OCI-LY7 (cell line): Measurements from ENCODE around the gene PRR5L. TPM values are rescaled to one million over a fixed set of nuclear protein-coding genes. Genes with fewer than 3 reads are reported as not detected.

Experiments
- BruUV-seq: library from RNA; stranded (reverse); fragments of 400-500 nt; replicated peaks from 2 replicates; lab custom pipeline; 2021; lab: Mats Ljungman, UMichigan
- CTCF ChIA-PET: fragments of 300-600 bp; sonication (Branson Sonifier 250); formaldehyde crosslinking; loops from one replicate; lab custom pipeline; 2022; ENCODE audit warnings: antibody characterized with exemption; ENCODE audit not compliant: unreplicated experiment; lab: Charles Lee
- POLR2A ChIA-PET: fragments of 300-600 bp; sonication (Branson Sonifier 250); formaldehyde crosslinking; loops from one replicate; lab custom pipeline; 2022; ENCODE audit warnings: antibody characterized with exemption; lab: Charles Lee
- DNase-seq: peaks from one replicate; pipeline ENCODE4 v3.0.0-alpha.2; 2015; ENCODE audit warnings: low spot score
- H2AFZ ChIP-seq: fragments of 200-600 bp; sonication (generic), shearing (Covaris generic); 2 replicates; pipeline ENCODE4 v1.6.1; 2014; ENCODE audit warnings: mild to moderate bottlenecking, antibody characterized with exemption, low read length, moderate library complexity
- H3K27ac ChIP-seq: fragments of 200-600 bp; sonication (generic); 2 replicates; pipeline ENCODE4 v1.5.1; 2014; ENCODE audit warnings: mixed run types, low read depth, mild to moderate bottlenecking, moderate library complexity, low read length, inconsistent platforms; ENCODE audit not compliant: poor library complexity, severe bottlenecking
- H3K36me3 ChIP-seq: fragments of 200-600 bp; sonication (generic); 2 replicates; pipeline ENCODE4 v1.6.1; 2014; ENCODE audit warnings: mild to moderate bottlenecking, antibody characterized with exemption, low read length, moderate library complexity, mixed read lengths; ENCODE audit not compliant: insufficient read depth
- H3K4me1 ChIP-seq: fragments of 200-600 bp; sonication (generic); 2 replicates; pipeline ENCODE4 v1.5.1; 2014; ENCODE audit warnings: mild to moderate bottlenecking, low read length; ENCODE audit not compliant: insufficient read depth, poor library complexity, severe bottlenecking
- H3K4me2 ChIP-seq: fragments of 200-600 bp; sonication (generic); 2 replicates; pipeline ENCODE4 v1.6.1; 2014; ENCODE audit warnings: mild to moderate bottlenecking, low read length
- H3K4me3 ChIP-seq: fragments of 200-600 bp; sonication (generic); 2 replicates; pipeline ENCODE4 v1.5.1; 2014; ENCODE audit warnings: mild to moderate bottlenecking, low read depth, low read length; ENCODE audit not compliant: poor library complexity, severe bottlenecking
- H3K79me2 ChIP-seq: fragments of 200-600 bp; sonication (generic); 2 replicates; pipeline ENCODE4 v1.6.1; 2016; ENCODE audit warnings: low read depth, mild to moderate bottlenecking, low read length, moderate library complexity, mixed read lengths; ENCODE audit not compliant: insufficient read depth
- H3K9me2 ChIP-seq: fragments of 200-600 bp; sonication (generic); 2 replicates; pipeline ENCODE4 v1.6.1; 2016; ENCODE audit warnings: mild to moderate bottlenecking, low read length, mixed read lengths; ENCODE audit not compliant: insufficient read depth
- H3K9me3 ChIP-seq: fragments of 200-600 bp; sonication (generic); 2 replicates; pipeline ENCODE4 v1.6.1; 2014; ENCODE audit warnings: mild to moderate bottlenecking, mixed run types, low read length, mixed read lengths
- H4K20me1 ChIP-seq: fragments of 200-600 bp; sonication (generic); 2 replicates; pipeline ENCODE4 v1.6.1; 2014; ENCODE audit warnings: mild to moderate bottlenecking, antibody characterized with exemption, low read length, moderate library complexity, mixed read lengths; ENCODE audit not compliant: insufficient read depth
- EZH2phosphoT487 ChIP-seq: fragments of 200-600 bp; sonication (generic); IDR thresholded peaks from 2 replicates; pipeline ENCODE4 v1.6.1; 2018; ENCODE audit warnings: low read depth, borderline replicate concordance, mild to moderate bottlenecking, mixed run types, antibody characterized with exemption, low read length, moderate library complexity, mixed read lengths
- intact Hi-C: fragments of 100-400 bp; cut with micrococcal nuclease; formaldehyde crosslinking; loops from one replicate; pipeline ENCODE4 v1.10.0; 2022; ENCODE audit not compliant: unreplicated experiment
- total RNA-seq, 2 experiments: library from RNA; depleted of rRNA in 1 of 2; stranded (reverse); fragments of >200 nt in 1 of 2; shearing (Covaris generic) in 1 of 2; gene quantifications; 2 replicates each; pipeline ENCODE4 v1.2.3, GENCODE V29; 2014 to 2022
- TF ChIP-seq, protein P1 (sequence below): fragments of 200-600 bp; sonication (generic); conservative IDR thresholded peaks from 2 replicates; pipeline ENCODE4 v1.5.1; 2014; ENCODE audit warnings: mild to moderate bottlenecking, antibody characterized with exemption, low read length, moderate library complexity, mixed read lengths

The PRR5L gene
- total RNA-seq, 2 experiments from 2014 or later, result not detected

DNA sequence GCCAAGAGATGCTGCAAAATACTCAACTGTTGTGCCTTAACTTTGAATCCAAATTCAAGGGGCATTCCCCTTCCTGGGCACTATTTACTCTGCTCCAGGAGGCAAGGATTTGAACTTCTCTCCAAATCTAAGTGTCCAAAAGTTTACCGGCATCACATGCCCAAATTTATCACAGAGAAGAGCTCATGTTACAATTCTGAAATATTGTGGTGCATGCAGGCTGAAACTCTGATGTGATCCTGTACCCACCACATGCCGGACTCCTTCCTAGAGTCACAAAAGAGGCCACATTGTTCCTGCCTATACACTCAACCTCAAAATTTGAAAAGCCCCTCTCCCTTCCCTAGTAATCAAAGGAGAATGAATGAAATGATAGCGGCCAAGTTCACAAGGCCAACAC, 212.7 kb downstream of the PRR5L start:
- DNase-seq, result no peak
- H3K9me3 ChIP-seq, result no peaks in the 10 kb centered on the region
- H3K4me1 ChIP-seq, result peaks cover 8% of the 10 kb centered on the region
- no peak overlapping the region for H3K27ac ChIP-seq
- H3K4me2 ChIP-seq, result peak overlapping the region; percentile 69
- peak overlapping the region; percentile 92 for H3K4me3 ChIP-seq
- POLR2A ChIA-PET, result interaction anchor here (0.7 to 1.5 kb wide), 4 partner anchors 9 to 55 kb away, joined by 3 to 5 read pairs (median 4); no protein-coding TSS in a partner anchor
- peaks cover 20% of the 10 kb centered on the region; the same call in 1 of the 2 replicates for H3K79me2 ChIP-seq
- CTCF ChIA-PET, result no interaction called here
- H2AFZ ChIP-seq, result no peak overlapping the region
- BruUV-seq, result TSS peak; percentile 75
- H3K9me2 ChIP-seq, result no peaks in the 10 kb centered on the region
- TF ChIP-seq, protein P1, sequence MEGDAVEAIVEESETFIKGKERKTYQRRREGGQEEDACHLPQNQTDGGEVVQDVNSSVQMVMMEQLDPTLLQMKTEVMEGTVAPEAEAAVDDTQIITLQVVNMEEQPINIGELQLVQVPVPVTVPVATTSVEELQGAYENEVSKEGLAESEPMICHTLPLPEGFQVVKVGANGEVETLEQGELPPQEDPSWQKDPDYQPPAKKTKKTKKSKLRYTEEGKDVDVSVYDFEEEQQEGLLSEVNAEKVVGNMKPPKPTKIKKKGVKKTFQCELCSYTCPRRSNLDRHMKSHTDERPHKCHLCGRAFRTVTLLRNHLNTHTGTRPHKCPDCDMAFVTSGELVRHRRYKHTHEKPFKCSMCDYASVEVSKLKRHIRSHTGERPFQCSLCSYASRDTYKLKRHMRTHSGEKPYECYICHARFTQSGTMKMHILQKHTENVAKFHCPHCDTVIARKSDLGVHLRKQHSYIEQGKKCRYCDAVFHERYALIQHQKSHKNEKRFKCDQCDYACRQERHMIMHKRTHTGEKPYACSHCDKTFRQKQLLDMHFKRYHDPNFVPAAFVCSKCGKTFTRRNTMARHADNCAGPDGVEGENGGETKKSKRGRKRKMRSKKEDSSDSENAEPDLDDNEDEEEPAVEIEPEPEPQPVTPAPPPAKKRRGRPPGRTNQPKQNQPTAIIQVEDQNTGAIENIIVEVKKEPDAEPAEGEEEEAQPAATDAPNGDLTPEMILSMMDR, result no peak
- TF ChIP-seq EZH2phosphoT487, result no peak
- H4K20me1 ChIP-seq, result peaks cover 8% of the 10 kb centered on the region; the same call in 1 of the 2 replicates
- intact Hi-C loops, result no loop called here
- H3K36me3 ChIP-seq, result peaks cover 4% of the 10 kb centered on the region; the same call in 1 of the 2 replicates

DNA sequence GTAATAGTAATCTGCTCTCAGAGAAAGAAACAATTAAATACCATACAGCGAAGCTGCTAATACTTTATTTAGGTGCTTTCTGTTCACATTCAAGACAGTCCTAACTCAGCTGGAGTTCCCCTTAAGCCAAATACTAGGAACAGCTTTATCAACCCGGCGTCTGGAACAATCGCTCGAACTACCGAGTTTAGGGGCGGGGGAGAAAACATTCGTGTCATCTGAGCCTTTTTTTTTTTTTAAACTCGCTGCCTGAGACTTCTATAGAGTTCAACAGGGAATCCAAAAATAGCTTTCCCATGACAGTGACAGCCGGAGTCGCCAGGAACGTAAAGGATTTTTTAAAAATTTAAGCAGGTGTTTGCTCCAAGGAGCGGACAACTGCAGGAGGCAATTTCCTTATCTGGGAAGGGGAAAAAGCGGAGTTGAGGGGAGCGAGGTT, 213.1 kb downstream of the PRR5L start:
- peak; percentile 19 for DNase-seq
- intact Hi-C loops, result no loop called here
- H3K36me3 ChIP-seq, result no peaks in the 10 kb centered on the region
- no peaks in the 10 kb centered on the region for H3K9me2 ChIP-seq
- TF ChIP-seq, protein P1, result no peak
- TF ChIP-seq EZH2phosphoT487, result no peak
- H2AFZ ChIP-seq, result peak overlapping the region; percentile 91; the same call in 1 of the 2 replicates
- H3K4me1 ChIP-seq, result peaks cover 8% of the 10 kb centered on the region
- H3K4me3 ChIP-seq, result peak overlapping the region; percentile 92
- no TSS peak for BruUV-seq
- CTCF ChIA-PET, result interaction anchor here (1.5 kb wide), 1 partner anchor 217 kb away, joined by 3 read pairs; no protein-coding TSS in a partner anchor
- H4K20me1 ChIP-seq, result peaks cover 8% of the 10 kb centered on the region; the same call in 1 of the 2 replicates
- H3K27ac ChIP-seq, result no peak overlapping the region
- POLR2A ChIA-PET, result interaction anchor here (0.7 to 1.5 kb wide), 4 partner anchors 9 to 54 kb away, joined by 3 to 5 read pairs (median 4); no protein-coding TSS in a partner anchor
- peak overlapping the region; percentile 69 for H3K4me2 ChIP-seq
- peaks cover 20% of the 10 kb centered on the region; the same call in 1 of the 2 replicates for H3K79me2 ChIP-seq
- no peaks in the 10 kb centered on the region for H3K9me3 ChIP-seq
